Measurements from ENCODE around the gene POLR2A. TPM values are rescaled to one million over a fixed set of nuclear protein-coding genes. Genes with fewer than 3 reads are reported as not detected.

The POLR2A gene
- total and polyA plus RNA-seq, 10 of the 15 experiments (the other 5 are each of a cell fraction or from before 2014, with no cell fraction given) = 1.7 to 121 (median 33.4) TPM

DNA sequence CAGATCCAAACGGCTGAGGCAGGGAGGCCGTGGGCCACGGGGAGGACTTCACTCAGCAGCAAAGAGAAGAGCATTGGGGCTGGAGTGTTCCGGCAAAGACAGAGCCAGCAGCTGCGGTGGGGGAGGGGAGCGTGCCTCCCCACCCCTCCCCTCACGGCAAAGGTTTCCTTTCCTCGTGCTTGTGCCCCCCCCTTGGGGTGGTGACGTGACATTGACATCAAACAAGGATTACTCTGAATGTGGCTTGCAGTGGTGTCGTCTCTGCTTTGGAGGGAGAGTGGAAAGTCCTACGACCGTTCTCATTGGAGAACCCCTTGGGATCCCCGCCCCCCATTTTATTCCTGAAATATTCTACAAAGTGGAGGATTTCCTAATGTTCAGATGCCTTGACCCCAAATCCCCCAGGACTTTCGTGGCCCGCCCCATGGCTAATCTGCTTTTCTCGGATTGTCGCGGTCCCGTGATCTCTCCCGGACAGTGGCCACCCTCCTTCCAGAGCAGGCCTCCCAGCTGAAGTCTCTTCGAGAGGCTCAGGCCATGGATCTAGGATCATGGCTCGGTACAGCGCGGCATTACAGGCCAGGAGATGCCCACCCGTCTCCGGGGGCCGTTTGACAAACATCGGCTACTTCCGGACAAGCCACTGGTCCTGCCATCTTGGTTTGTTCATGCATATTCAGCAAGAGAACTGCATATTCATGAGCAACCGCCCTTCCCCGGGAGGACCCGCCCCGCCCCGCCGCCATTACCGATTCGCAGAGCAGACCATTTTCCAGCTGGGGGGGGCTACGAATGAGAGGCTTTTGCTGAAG, 705 bp upstream of the POLR2A start (continued):
- TF ChIP-seq, protein P1, sequence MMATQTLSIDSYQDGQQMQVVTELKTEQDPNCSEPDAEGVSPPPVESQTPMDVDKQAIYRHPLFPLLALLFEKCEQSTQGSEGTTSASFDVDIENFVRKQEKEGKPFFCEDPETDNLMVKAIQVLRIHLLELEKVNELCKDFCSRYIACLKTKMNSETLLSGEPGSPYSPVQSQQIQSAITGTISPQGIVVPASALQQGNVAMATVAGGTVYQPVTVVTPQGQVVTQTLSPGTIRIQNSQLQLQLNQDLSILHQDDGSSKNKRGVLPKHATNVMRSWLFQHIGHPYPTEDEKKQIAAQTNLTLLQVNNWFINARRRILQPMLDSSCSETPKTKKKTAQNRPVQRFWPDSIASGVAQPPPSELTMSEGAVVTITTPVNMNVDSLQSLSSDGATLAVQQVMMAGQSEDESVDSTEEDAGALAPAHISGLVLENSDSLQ (IDR thresholded peaks at IDR 0.05) = peak; percentile 51; the same call in 1 of the 2 replicates
- no peak for TF ChIP-seq TBL1XR1 (IDR thresholded peaks at IDR 0.05; ENCODE audit: low read depth, low read length)
- peak; percentile 39 for TF ChIP-seq ATF7 (IDR thresholded peaks at IDR 0.05; ENCODE audit: low read depth)
- TF ChIP-seq DPF2 (IDR thresholded peaks at IDR 0.05) = 0 out of 2 replicates have a peak, but pooled peaks have one; percentile 45
- peak; percentile 43; the same call in 1 of the 2 replicates for TF ChIP-seq RUNX3 (IDR thresholded peaks at IDR 0.05; ENCODE audit: low read length)
- TF ChIP-seq ASH2L (IDR thresholded peaks at IDR 0.05; ENCODE audit: borderline replicate concordance, low read depth) = peak; percentile 87; the same call in 1 of the 2 replicates
- peak; percentile 89; the same call in 1 of the 2 replicates for TF ChIP-seq MYB (IDR thresholded peaks at IDR 0.05; ENCODE audit: borderline replicate concordance, low read depth, low read length)
- TF ChIP-seq, protein P2, sequence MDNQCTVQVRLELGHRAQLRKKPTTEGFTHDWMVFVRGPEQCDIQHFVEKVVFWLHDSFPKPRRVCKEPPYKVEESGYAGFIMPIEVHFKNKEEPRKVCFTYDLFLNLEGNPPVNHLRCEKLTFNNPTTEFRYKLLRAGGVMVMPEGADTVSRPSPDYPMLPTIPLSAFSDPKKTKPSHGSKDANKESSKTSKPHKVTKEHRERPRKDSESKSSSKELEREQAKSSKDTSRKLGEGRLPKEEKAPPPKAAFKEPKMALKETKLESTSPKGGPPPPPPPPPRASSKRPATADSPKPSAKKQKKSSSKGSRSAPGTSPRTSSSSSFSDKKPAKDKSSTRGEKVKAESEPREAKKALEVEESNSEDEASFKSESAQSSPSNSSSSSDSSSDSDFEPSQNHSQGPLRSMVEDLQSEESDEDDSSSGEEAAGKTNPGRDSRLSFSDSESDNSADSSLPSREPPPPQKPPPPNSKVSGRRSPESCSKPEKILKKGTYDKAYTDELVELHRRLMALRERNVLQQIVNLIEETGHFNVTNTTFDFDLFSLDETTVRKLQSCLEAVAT (IDR thresholded peaks at IDR 0.05) = peak; percentile 74
- TF ChIP-seq POLR2A (IDR thresholded peaks at IDR 0.05; ENCODE audit: low read depth, low read length) = no peak; the same call in 1 of the 2 replicates
- TF ChIP-seq ZSCAN29 (IDR thresholded peaks at IDR 0.05) = no peak

Measured in GM12878 (cell line).